ENCODE measurements around the gene CYRIA. TPM values are rescaled to one million over a fixed set of nuclear protein-coding genes. Genes with fewer than 3 reads are reported as not detected.

Gene CYRIA
- total RNA-seq, 1 experiment from 2014 or later = 0.35 TPM

- TF ChIP-seq CTCF (IDR thresholded peaks at IDR 0.05; ENCODE audit: unreplicated experiment) = no peak
- ChIA-PET CTCF (interaction anchor here (1.0 to 4.4 kb wide), 5 partner anchors 9 to 130 kb away, joined by 3 to 19 read pairs (median 14); no protein-coding TSS in a partner anchor), POLR2A (interaction anchor here (1.1 to 2.1 kb wide), 2 partner anchors 12 to 113 kb away, joined by 3 to 5 read pairs; no protein-coding TSS in a partner anchor)
- intact Hi-C loops (cut with micrococcal nuclease) = no loop called here
- Mint-ChIP-seq H3K27me3 (ENCODE audit: insufficient read depth, unreplicated experiment) (no peaks in the 10 kb centered on the region), H3K4me1 (ENCODE audit: insufficient read depth, unreplicated experiment) (peaks cover 6% of the 10 kb centered on the region), H3K9me3 (ENCODE audit: unreplicated experiment) (no peaks in the 10 kb centered on the region), H3K27ac (ENCODE audit: low read depth, unreplicated experiment) (no peak overlapping the region), H3K36me3 (ENCODE audit: insufficient read depth, unreplicated experiment) (no peaks in the 10 kb centered on the region), H3K4me3 (ENCODE audit: unreplicated experiment) (no peak overlapping the region)
- no TSS peak for BruUV-seq (replicated peaks)
- no peak for DNase-seq (ENCODE audit: unreplicated experiment)
Measured at GRCh38 chr2:16626997-16627605, 38.5 kb downstream of the CYRIA start.

- Mint-ChIP-seq H3K9me3 (ENCODE audit: unreplicated experiment) (no peaks in the 10 kb centered on the region), H3K27me3 (ENCODE audit: insufficient read depth, unreplicated experiment) (no peaks in the 10 kb centered on the region), H3K4me1 (ENCODE audit: insufficient read depth, unreplicated experiment) (peaks cover 6% of the 10 kb centered on the region), H3K36me3 (ENCODE audit: insufficient read depth, unreplicated experiment) (no peaks in the 10 kb centered on the region), H3K4me3 (ENCODE audit: unreplicated experiment) (no peak overlapping the region), H3K27ac (ENCODE audit: low read depth, unreplicated experiment) (no peak overlapping the region)
- CTCF ChIA-PET = interaction anchor here (1.0 to 4.4 kb wide), 5 partner anchors 8 to 130 kb away, joined by 3 to 20 read pairs (median 14); no protein-coding TSS in a partner anchor
- no peak for DNase-seq (ENCODE audit: unreplicated experiment)
- intact Hi-C loops (cut with micrococcal nuclease) = no loop called here
- POLR2A ChIA-PET = interaction anchor here (2.1 kb wide), 1 partner anchor 12 kb away, joined by 5 read pairs; no protein-coding TSS in a partner anchor
- no peak for TF ChIP-seq CTCF (IDR thresholded peaks at IDR 0.05; ENCODE audit: unreplicated experiment)
- no TSS peak for BruUV-seq (replicated peaks)
Measured at GRCh38 chr2:16626497-16626896, 39.1 kb downstream of the CYRIA start.

GRCh38 chr2:16625759-16626158 lies 39.9 kb downstream of the CYRIA start:
- no peak for TF ChIP-seq CTCF (IDR thresholded peaks at IDR 0.05; ENCODE audit: unreplicated experiment)
- intact Hi-C loops (cut with micrococcal nuclease) = no loop called here
- no TSS peak for BruUV-seq (replicated peaks)
- Mint-ChIP-seq H3K9me3 (ENCODE audit: unreplicated experiment) (no peaks in the 10 kb centered on the region), H3K27ac (ENCODE audit: low read depth, unreplicated experiment) (no peak overlapping the region), H3K4me3 (ENCODE audit: unreplicated experiment) (no peak overlapping the region), H3K36me3 (ENCODE audit: insufficient read depth, unreplicated experiment) (no peaks in the 10 kb centered on the region), H3K27me3 (ENCODE audit: insufficient read depth, unreplicated experiment) (no peaks in the 10 kb centered on the region), H3K4me1 (ENCODE audit: insufficient read depth, unreplicated experiment) (peaks cover 6% of the 10 kb centered on the region)
- no peak for DNase-seq (ENCODE audit: unreplicated experiment)
- POLR2A ChIA-PET = no interaction called here
- CTCF ChIA-PET = interaction anchor here (2.5 to 5.1 kb wide), 3 partner anchors 8 to 131 kb away, joined by 18 to 31 read pairs (median 20); no protein-coding TSS in a partner anchor

- DNase-seq (ENCODE audit: unreplicated experiment) = no peak
- Mint-ChIP-seq H3K27ac (ENCODE audit: low read depth, unreplicated experiment) (no peak overlapping the region), H3K27me3 (ENCODE audit: insufficient read depth, unreplicated experiment) (no peaks in the 10 kb centered on the region), H3K9me3 (ENCODE audit: unreplicated experiment) (no peaks in the 10 kb centered on the region), H3K4me3 (ENCODE audit: unreplicated experiment) (no peak overlapping the region), H3K36me3 (ENCODE audit: insufficient read depth, unreplicated experiment) (no peaks in the 10 kb centered on the region), H3K4me1 (ENCODE audit: insufficient read depth, unreplicated experiment) (peaks cover 6% of the 10 kb centered on the region)
- ChIA-PET CTCF (interaction anchor here (0.7 to 5.1 kb wide), 6 partner anchors 7 to 963 kb away, joined by 3 to 31 read pairs (median 11); no protein-coding TSS in a partner anchor), POLR2A (interaction anchor here (0.6 kb wide), 1 partner anchor 38 kb away, joined by 3 read pairs; no protein-coding TSS in a partner anchor)
- no TSS peak for BruUV-seq (replicated peaks)
- TF ChIP-seq CTCF (IDR thresholded peaks at IDR 0.05; ENCODE audit: unreplicated experiment) = no peak
- intact Hi-C loops (cut with micrococcal nuclease) = no loop called here
Measured at GRCh38 chr2:16625201-16625729, 40.4 kb downstream of the CYRIA start.
